ENCODE results near the gene HIGD1C. TPM values are rescaled to one million over a fixed set of nuclear protein-coding genes. Genes with fewer than 3 reads are reported as not detected.
"Not testable (repeated sequence)": the region's sequence is repeated elsewhere in the genome, so short reads cannot be mapped to it uniquely, and the experiment has no call there.

HIGD1C gene
- total RNA-seq, 1 donor from 2014 or later, result not detected

DNA sequence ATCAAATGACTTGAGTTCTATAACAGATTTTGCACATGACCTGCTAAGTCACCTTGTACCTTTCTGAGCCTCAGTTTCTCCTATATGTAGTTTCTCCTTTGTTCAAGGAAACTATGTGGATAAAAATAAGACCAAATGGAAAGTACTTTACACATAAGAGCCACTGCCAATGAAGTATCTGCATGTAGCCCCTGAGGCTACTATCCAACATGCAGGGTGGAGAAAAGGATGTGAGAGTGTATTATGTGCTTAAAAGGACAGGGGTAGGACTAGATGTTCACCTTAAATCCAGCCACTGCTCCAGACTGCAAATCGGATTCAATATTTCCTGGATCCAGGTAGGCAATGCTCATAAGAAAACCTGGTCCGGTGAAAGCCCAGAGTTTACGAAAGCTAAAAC, 52.7 kb downstream of the HIGD1C start:
- no peak for DNase-seq (ENCODE audit: low read depth)
- TF ChIP-seq, protein P1, sequence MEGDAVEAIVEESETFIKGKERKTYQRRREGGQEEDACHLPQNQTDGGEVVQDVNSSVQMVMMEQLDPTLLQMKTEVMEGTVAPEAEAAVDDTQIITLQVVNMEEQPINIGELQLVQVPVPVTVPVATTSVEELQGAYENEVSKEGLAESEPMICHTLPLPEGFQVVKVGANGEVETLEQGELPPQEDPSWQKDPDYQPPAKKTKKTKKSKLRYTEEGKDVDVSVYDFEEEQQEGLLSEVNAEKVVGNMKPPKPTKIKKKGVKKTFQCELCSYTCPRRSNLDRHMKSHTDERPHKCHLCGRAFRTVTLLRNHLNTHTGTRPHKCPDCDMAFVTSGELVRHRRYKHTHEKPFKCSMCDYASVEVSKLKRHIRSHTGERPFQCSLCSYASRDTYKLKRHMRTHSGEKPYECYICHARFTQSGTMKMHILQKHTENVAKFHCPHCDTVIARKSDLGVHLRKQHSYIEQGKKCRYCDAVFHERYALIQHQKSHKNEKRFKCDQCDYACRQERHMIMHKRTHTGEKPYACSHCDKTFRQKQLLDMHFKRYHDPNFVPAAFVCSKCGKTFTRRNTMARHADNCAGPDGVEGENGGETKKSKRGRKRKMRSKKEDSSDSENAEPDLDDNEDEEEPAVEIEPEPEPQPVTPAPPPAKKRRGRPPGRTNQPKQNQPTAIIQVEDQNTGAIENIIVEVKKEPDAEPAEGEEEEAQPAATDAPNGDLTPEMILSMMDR (conservative IDR thresholded peaks at IDR 0.05; ENCODE audit: low read depth, low read length), result no peak
- H3K4me3 ChIP-seq (ENCODE audit: low read depth, low read length), result no peak overlapping the region

DNA sequence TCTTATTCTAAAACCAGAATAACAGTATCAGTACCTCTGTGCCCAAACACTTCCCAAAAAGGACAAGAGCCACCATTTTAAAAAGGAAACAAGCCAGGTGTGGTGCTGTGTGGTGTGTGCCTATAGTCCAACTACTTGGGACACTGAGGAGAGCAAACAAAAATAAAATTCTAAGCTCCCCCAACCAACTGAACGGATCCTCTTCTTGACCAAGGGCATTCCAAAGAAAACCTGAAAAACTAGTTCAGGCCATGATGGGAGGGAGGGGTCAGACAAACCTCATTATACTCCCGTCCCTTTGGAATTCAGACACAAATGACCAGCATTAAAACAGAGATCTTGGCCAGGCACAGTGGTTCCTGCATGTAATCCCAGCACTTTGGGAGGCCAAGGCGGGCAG, 53.3 kb downstream of the HIGD1C start:
- H3K4me3 ChIP-seq (ENCODE audit: low read depth, low read length), result no peak overlapping the region
- TF ChIP-seq, protein P1 (conservative IDR thresholded peaks at IDR 0.05; ENCODE audit: low read depth, low read length), result no peak
- no peak for DNase-seq (ENCODE audit: low read depth)

DNA sequence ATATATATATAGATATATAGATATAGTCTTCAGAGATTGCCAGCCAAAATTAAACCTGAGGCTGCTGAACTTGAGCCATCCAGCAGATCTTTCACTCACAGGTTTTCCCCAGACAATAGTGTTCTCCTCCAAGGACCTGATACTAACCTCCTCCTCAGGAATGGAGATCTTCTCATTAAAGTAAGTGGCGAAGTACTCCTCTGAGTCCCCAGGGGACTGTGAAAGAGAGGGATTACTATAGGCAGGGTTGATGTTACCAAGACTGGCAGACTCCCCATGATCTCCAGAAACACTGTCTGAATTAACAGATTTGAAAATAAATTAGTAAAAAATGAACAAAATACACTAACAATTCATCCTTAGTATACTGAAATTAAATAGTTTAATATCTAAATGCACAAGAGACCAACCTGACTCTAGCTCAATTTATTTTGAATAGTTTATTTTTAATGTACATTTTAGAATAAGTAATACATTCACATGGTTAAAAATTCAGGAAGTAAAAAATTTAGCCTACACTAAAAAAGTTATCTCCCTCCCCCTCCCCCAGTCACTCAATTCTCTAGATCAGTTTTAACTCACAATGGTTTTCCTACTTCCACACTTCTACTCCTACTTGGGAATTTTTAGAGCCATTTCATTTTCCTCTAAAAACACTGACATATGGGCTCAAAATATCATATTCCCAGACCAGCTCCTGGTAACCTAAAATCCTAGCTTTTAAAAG, 56.1 kb downstream of the HIGD1C start:
- H3K4me3 ChIP-seq (ENCODE audit: low read depth, low read length), result peak overlapping the region; percentile 55
- DNase-seq (ENCODE audit: low read depth), result no peak
- TF ChIP-seq, protein P1 (conservative IDR thresholded peaks at IDR 0.05; ENCODE audit: low read depth, low read length), result no peak

DNA sequence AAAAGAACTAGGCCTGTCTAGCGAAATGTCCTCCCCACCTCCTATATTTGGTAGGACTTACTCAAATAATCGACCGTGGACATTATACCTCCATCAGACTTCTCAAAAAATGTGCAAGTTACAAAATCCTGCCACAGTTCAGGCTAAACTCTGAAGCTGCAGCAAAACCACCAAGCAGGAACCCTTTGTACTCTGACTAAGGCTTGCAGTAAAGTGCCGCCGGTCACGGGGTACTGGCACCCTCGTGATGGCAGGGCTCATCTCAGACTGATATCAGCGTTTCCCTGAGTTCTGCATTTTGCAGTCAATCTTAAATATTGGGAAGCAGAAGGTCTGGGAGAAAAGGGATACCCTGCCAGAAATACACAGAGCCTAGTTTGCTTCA, 56.7 kb downstream of the HIGD1C start:
- DNase-seq (ENCODE audit: low read depth), result no peak
- TF ChIP-seq, protein P1 (conservative IDR thresholded peaks at IDR 0.05; ENCODE audit: low read depth, low read length), result no peak
- peak overlapping the region; percentile 55 for H3K4me3 ChIP-seq (ENCODE audit: low read depth, low read length)

DNA sequence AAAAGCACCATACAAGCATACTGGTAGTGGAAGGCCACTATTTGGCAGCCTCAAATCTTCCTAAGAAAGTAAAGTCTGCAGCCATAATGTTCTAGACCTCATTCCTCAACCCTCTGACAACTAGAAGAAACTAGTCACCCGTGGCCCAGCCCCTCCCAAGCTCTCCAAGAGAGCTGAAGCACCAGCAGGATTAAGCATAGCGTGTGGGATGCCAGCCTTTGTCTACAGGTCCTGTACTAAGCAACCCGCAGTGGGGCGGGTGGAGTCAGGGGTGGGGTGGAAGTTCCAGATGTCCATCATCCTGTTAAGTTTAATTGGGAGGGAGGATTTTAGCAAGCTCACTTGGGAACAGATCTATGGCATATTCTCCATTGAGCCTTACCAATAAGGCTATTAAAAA, 59.6 kb downstream of the HIGD1C start:
- DNase-seq (ENCODE audit: low read depth), result no peak
- H3K4me3 ChIP-seq (ENCODE audit: low read depth, low read length), result no peak overlapping the region
- TF ChIP-seq, protein P1 (conservative IDR thresholded peaks at IDR 0.05; ENCODE audit: low read depth, low read length), result no peak

DNA sequence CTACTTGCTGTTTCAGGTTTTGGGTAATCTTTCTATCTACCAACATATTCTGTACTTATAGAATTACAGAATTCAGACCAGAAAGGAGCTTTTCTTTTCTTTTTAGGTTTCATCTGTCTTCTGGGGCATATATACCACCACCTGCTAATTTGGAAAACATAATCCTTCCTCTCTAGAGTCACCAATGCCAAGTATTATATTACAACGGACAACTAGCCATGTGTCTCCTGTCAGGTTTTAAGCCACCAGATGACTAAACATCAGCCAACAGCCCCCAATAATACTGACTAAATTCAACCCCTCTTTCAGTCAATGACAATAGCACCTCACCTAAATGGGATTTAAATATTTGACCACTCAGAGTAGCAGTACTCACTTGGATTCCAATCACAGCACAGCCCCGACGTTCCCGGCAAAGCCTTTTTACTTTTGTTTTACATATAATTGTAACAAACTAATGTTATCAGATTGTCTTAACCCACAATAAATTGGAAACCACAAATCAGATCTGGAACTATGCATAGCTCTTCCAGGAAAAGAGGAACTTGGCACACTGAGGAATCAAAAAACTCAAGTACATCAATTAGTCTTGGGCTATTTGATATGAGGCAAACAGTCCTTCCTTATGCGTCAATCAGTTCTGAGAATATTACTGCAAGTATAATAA, 60.4 kb downstream of the HIGD1C start:
- no peak for DNase-seq (ENCODE audit: low read depth)
- TF ChIP-seq, protein P1 (conservative IDR thresholded peaks at IDR 0.05; ENCODE audit: low read depth, low read length), result no peak
- no peak overlapping the region for H3K4me3 ChIP-seq (ENCODE audit: low read depth, low read length)

DNA sequence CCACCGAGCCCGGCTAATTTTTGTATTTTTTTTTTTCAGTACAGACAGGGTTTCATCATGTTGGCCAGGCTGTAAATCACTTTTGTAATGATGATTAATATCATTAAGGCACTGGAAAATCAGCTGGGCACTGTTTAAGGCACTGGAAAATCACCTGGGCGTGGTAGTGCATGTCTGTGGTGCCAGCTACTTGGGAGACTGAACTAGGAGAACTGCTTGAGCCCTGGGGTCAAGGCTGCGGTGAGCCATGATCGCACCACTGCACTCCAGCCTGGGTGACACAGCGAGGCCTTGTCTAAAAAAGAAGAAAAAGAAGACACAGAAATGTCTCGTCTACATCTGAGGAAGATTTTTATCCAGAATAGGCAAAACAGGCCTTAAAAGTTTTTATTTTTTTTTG, 61.1 kb downstream of the HIGD1C start:
- DNase-seq (ENCODE audit: low read depth), result no peak
- no peak overlapping the region for H3K4me3 ChIP-seq (ENCODE audit: low read depth, low read length)
- TF ChIP-seq, protein P1 (conservative IDR thresholded peaks at IDR 0.05; ENCODE audit: low read depth, low read length), result no peak

DNA sequence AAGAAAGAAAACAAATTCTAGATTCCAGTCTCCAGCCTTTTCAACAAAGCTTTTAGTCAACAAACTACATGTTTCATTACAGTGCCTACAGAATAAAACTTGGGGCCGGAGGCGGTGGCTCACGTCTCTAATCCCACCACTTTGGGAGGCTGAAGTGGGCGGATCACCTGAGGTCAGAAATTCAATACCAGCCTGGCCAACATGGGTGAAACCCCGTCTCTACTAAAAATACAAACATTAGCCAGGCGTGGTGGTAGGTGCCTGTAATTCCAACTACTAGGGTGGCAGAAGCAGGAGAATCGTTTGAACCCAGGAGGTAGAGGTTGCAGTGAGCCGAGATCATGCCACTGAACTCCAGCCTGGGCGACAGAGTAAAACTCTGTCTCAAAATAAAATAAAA, 62.1 kb downstream of the HIGD1C start:
- H3K4me3 ChIP-seq (ENCODE audit: low read depth, low read length); DNase-seq (ENCODE audit: low read depth): not testable (repeated sequence)

Measured in epithelial cell of proximal tubule (primary cell).